ENCODE measurements around the gene TMEM106C. TPM values are rescaled to one million over a fixed set of nuclear protein-coding genes. Genes with fewer than 3 reads are reported as not detected.

TMEM106C gene
- total and polyA plus RNA-seq, 2 of the 13 experiments (the other 11 are each of a cell fraction or from before 2014, with no cell fraction given): 132 to 192 TPM

DNA sequence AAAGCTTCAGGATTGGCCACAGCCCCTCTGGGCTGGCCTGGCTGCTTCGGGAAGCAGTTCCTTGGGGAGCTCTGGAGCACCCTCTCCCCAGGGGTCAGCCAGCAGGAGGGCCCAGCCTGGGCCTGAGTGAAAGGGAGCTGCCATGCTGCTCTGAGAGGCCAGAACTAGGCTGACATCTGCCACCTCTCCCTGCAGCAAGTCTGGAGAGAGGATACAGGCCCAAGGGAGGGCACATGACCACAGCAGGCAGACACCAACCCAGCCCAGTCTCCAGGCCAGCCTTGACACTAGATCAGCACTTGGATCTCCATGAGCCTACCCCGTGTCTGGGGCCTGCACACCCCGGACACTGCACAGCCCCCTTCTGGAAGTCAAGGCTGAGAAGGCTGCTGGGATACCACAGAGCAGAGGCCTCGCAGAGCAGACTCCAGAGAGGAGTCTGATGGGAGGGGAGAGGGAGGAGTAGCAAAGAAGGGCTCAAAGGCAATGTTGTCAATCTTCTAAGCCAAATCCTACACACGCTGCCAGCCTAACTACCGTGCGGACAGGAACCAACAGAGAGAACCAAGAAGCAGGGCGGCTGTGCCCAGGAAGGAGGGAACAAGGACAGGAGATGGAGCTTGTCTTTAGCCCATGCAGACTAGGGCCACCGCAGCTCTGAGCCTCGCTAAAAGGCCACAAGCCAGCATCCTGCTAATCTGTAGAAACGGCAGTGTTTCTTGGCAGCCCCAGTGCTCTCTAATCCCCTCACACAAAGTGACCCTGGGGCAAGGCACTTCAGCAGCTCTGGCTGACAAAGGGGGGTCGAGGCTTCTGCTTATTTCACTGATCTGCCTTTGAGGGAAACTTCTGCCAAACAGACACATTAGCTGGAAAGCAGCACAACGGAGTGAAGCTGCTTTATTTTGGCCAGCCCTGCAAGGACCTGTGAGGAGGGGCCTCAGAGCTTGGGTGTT, 28.0 kb downstream of the TMEM106C start (continued):
- TF ChIP-seq SYNCRIP (IDR thresholded peaks at IDR 0.05; ENCODE audit: insufficient read depth, low read depth, low read length): no peak
- TF ChIP-seq, protein P1, sequence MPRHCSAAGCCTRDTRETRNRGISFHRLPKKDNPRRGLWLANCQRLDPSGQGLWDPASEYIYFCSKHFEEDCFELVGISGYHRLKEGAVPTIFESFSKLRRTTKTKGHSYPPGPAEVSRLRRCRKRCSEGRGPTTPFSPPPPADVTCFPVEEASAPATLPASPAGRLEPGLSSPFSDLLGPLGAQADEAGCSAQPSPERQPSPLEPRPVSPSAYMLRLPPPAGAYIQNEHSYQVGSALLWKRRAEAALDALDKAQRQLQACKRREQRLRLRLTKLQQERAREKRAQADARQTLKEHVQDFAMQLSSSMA (CRISPR knock-in tag; IDR thresholded peaks at IDR 0.05): no peak
- TF ChIP-seq, protein P2, sequence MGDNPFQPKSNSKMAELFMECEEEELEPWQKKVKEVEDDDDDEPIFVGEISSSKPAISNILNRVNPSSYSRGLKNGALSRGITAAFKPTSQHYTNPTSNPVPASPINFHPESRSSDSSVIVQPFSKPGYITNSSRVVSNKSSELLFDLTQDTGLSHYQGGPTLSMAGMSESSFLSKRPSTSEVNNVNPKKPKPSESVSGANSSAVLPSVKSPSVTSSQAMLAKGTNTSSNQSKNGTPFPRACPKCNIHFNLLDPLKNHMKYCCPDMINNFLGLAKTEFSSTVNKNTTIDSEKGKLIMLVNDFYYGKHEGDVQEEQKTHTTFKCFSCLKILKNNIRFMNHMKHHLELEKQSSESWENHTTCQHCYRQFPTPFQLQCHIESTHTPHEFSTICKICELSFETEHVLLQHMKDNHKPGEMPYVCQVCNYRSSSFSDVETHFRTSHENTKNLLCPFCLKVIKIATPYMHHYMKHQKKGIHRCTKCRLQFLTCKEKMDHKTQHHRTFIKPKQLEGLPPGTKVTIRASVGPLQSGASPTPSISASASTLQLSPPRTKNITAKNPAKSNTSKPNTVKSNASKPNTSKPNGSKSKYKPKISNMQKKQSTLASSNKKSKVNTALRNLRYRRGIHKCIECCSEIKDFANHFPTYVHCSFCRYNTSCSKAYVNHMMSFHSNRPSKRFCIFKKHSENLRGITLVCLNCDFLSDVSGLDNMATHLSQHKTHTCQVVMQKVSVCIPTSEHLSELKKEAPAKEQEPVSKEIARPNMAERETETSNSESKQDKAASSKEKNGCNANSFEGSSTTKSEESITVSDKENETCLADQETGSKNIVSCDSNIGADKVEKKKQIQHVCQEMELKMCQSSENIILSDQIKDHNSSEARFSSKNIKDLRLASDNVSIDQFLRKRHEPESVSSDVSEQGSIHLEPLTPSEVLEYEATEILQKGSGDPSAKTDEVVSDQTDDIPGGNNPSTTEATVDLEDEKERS (CRISPR knock-in tag; IDR thresholded peaks at IDR 0.05): no peak
- TF ChIP-seq ZNF781 (CRISPR knock-in tag; IDR thresholded peaks at IDR 0.05; ENCODE audit: borderline replicate concordance, not compliant biosample characterization): no peak
- no peak for TF ChIP-seq PREB (CRISPR knock-in tag; IDR thresholded peaks at IDR 0.05)
- no peak for TF ChIP-seq ZNF484 (CRISPR knock-in tag; IDR thresholded peaks at IDR 0.05; ENCODE audit: borderline replicate concordance, low read depth)
- TF ChIP-seq SRSF9 (IDR thresholded peaks at IDR 0.05; ENCODE audit: borderline replicate concordance, insufficient read depth, low read depth, low read length, poor library complexity, severe bottlenecking): no peak

All from HepG2 (cell line).